AG09319 (cell line): ENCODE measurements around the gene PLEKHA8.

ENCODE experiments used
- DNase-seq: peaks from one replicate; pipeline ENCODE4 v3.0.0-alpha.2; 2010; ENCODE audit warnings: low read depth; ENCODE audit errors: extremely low read depth
- CTCF ChIP-seq: IDR thresholded peaks from 2 replicates; pipeline ENCODE4 v1.5.1; 2011; ENCODE audit warnings: low read depth, mild to moderate bottlenecking, inconsistent platforms, low read length, moderate library complexity

Gene PLEKHA8

GRCh38 chr7:30166155-30166840 lies 138.1 kb downstream of the PLEKHA8 start:
- DNase-seq, result no peak
- TF ChIP-seq CTCF, result no peak

GRCh38 chr7:30166841-30167235 lies 138.6 kb downstream of the PLEKHA8 start:
- no peak for DNase-seq
- no peak for TF ChIP-seq CTCF

- DNase-seq, result no peak
- no peak for TF ChIP-seq CTCF
Measured at GRCh38 chr7:30167901-30168300, 139.7 kb downstream of the PLEKHA8 start.

GRCh38 chr7:30168835-30169573 lies 140.8 kb downstream of the PLEKHA8 start:
- DNase-seq, result peak; percentile 67
- TF ChIP-seq CTCF, result no peak

- DNase-seq, result no peak
- no peak for TF ChIP-seq CTCF
Measured at GRCh38 chr7:30169579-30169978, 141.4 kb downstream of the PLEKHA8 start.

GRCh38 chr7:30170476-30171205 lies 142.4 kb downstream of the PLEKHA8 start:
- DNase-seq, result no peak
- TF ChIP-seq CTCF, result no peak
